H9 (cell line): ENCODE data around the gene CCL19. TPM values are rescaled to one million over a fixed set of nuclear protein-coding genes. Genes with fewer than 3 reads are reported as not detected.

Experiments
- DNase-seq: peaks from one replicate; pipeline ENCODE4 v3.0.0-alpha.2; 2017
- H2AFZ ChIP-seq: one replicate; pipeline ENCODE4 v1.6.1; 2013; ENCODE audit warnings: mild to moderate bottlenecking, low read length, control low read depth, moderate library complexity
- H2AK5ac ChIP-seq: 2 replicates; pipeline ENCODE4 v1.6.1; 2013; ENCODE audit warnings: low read length, control low read depth, mixed read lengths; ENCODE audit not compliant: insufficient read length
- H2BK120ac ChIP-seq: one replicate; pipeline ENCODE4 v1.6.1; 2013; ENCODE audit warnings: low read depth, mild to moderate bottlenecking, low read length, control low read depth, inconsistent platforms; ENCODE audit not compliant: poor library complexity, severe bottlenecking
- H2BK12ac ChIP-seq: 2 replicates; pipeline ENCODE4 v1.6.1; 2013; ENCODE audit warnings: low read length, control low read depth, mixed read lengths, low read depth; ENCODE audit not compliant: insufficient read length
- H2BK15ac ChIP-seq: 2 replicates; pipeline ENCODE4 v1.6.1; 2013; ENCODE audit warnings: low read depth, low read length, control low read depth
- H2BK20ac ChIP-seq: one replicate; pipeline ENCODE4 v1.6.1; 2013; ENCODE audit warnings: low read depth, mild to moderate bottlenecking, low read length, control low read depth, inconsistent platforms; ENCODE audit not compliant: poor library complexity, severe bottlenecking
- H2BK5ac ChIP-seq: 2 replicates; pipeline ENCODE4 v1.6.1; 2013; ENCODE audit warnings: low read length, control low read depth, mixed read lengths; ENCODE audit not compliant: insufficient read length
- H3K14ac ChIP-seq: 2 replicates; pipeline ENCODE4 v1.6.1; 2013; ENCODE audit warnings: low read length, control low read depth; ENCODE audit not compliant: insufficient read depth
- H3K18ac ChIP-seq: 2 replicates; pipeline ENCODE4 v1.6.1; 2013; ENCODE audit warnings: low read depth, mild to moderate bottlenecking, mixed read lengths, low read length, control low read depth; ENCODE audit not compliant: insufficient read length
- H3K23ac ChIP-seq: 2 replicates; pipeline ENCODE4 v1.6.1; 2013; ENCODE audit warnings: low read length, control low read depth, mixed read lengths, low read depth; ENCODE audit not compliant: insufficient read length
- H3K23me2 ChIP-seq: 2 replicates; pipeline ENCODE4 v1.6.1; 2013; ENCODE audit warnings: low read depth, mild to moderate bottlenecking, mixed read lengths, low read length, control low read depth; ENCODE audit not compliant: insufficient read length, poor library complexity, severe bottlenecking
- H3K27ac ChIP-seq: 2 replicates; pipeline ENCODE4 v1.5.1; 2013; ENCODE audit warnings: low read length, control low read depth, mixed read lengths, low read depth; ENCODE audit not compliant: insufficient read length
- H3K27me3 ChIP-seq: 2 replicates; pipeline ENCODE4 v1.6.1; 2013; ENCODE audit warnings: low read length, control low read depth, inconsistent platforms; ENCODE audit not compliant: insufficient read depth
- H3K4ac ChIP-seq: 2 replicates; pipeline ENCODE4 v1.6.1; 2013; ENCODE audit warnings: low read depth, mild to moderate bottlenecking, control low read depth, inconsistent platforms, low read length, moderate library complexity
- H3K4me1 ChIP-seq: 2 replicates; pipeline ENCODE4 v1.6.1; 2013; ENCODE audit warnings: low read length, control low read depth, inconsistent platforms; ENCODE audit not compliant: insufficient read depth
- H3K4me2 ChIP-seq: 2 replicates; pipeline ENCODE4 v1.6.1; 2013; ENCODE audit warnings: low read length, control low read depth, mixed read lengths; ENCODE audit not compliant: insufficient read length, insufficient read depth
- H3K56ac ChIP-seq: 2 replicates; pipeline ENCODE4 v1.6.1; 2013; ENCODE audit warnings: low read depth, mild to moderate bottlenecking, mixed read lengths, low read length, control low read depth; ENCODE audit not compliant: insufficient read length
- H3K79me1 ChIP-seq: 2 replicates; pipeline ENCODE4 v1.6.1; 2013; ENCODE audit warnings: low read depth, mild to moderate bottlenecking, moderate library complexity, low read length, control low read depth, inconsistent platforms; ENCODE audit not compliant: insufficient read depth, poor library complexity, severe bottlenecking
- H3K79me2 ChIP-seq: 2 replicates; pipeline ENCODE4 v1.6.1; 2013; ENCODE audit warnings: low read length, control low read depth, inconsistent platforms; ENCODE audit not compliant: insufficient read depth
- H3K9ac ChIP-seq: 2 replicates; pipeline ENCODE4 v1.6.1; 2013; ENCODE audit warnings: low read length, control low read depth, mixed read lengths; ENCODE audit not compliant: insufficient read length; ENCODE audit errors: extremely low read depth
- H3K9me3 ChIP-seq: one replicate; pipeline ENCODE4 v1.6.1; 2013; ENCODE audit warnings: low read depth, low read length, inconsistent platforms; ENCODE audit not compliant: control insufficient read depth
- H3T11ph ChIP-seq: one replicate; pipeline ENCODE4 v1.6.1; 2013; ENCODE audit warnings: mild to moderate bottlenecking, low read length, control low read depth, inconsistent platforms
- H4K20me1 ChIP-seq: one replicate; pipeline ENCODE4 v1.6.1; 2013; ENCODE audit not compliant: control insufficient read depth, insufficient read length, insufficient read depth
- H4K5ac ChIP-seq: 2 replicates; pipeline ENCODE4 v1.6.1; 2013; ENCODE audit warnings: low read depth, mild to moderate bottlenecking, mixed read lengths, low read length, control low read depth; ENCODE audit not compliant: insufficient read length
- H4K8ac ChIP-seq: replicated peaks from 2 replicates; pipeline ENCODE4 v1.6.1; 2013; ENCODE audit warnings: low read length, control low read depth, mixed read lengths, low read depth; ENCODE audit not compliant: insufficient read length
- H4K91ac ChIP-seq: 2 replicates; pipeline ENCODE4 v1.6.1; 2013; ENCODE audit warnings: low read depth, mild to moderate bottlenecking, moderate library complexity, mixed read lengths, low read length, control low read depth; ENCODE audit not compliant: insufficient read length
- H3K27ac Mint-ChIP-seq, 3 experiments: 2 replicates in 2 of 3; 3 replicates in 1 of 3; pipeline ENCODE4 v1.8.0; 2020 to 2021; ENCODE audit warnings: mixed read lengths in 3 of 3, mild to moderate bottlenecking in 1 of 3, moderate library complexity in 1 of 3
- H3K27me3 Mint-ChIP-seq: 2 replicates; pipeline ENCODE4 v1.8.0; 2021; ENCODE audit warnings: low read depth, mild to moderate bottlenecking, moderate library complexity, mixed read lengths
- H3K36me3 Mint-ChIP-seq, 3 experiments: 2 replicates in 2 of 3; 3 replicates in 1 of 3; pipeline ENCODE4 v1.8.0; 2020 to 2021; ENCODE audit warnings: low read depth in 3 of 3, mixed read lengths in 3 of 3; ENCODE audit not compliant: insufficient read depth in 1 of 3
- H3K4me1 Mint-ChIP-seq, 2 experiments: 2 replicates each; pipeline ENCODE4 v1.8.0; 2020; ENCODE audit warnings: mixed read lengths in 2 of 2
- H3K4me3 Mint-ChIP-seq, 2 experiments: 2 replicates in 1 of 2; 3 replicates in 1 of 2; pipeline ENCODE4 v1.8.0; 2020 to 2021; ENCODE audit warnings: mild to moderate bottlenecking in 2 of 2, mixed read lengths in 2 of 2, moderate library complexity in 1 of 2
- H3K9me3 Mint-ChIP-seq, 2 experiments: 2 replicates in 1 of 2; 3 replicates in 1 of 2; pipeline ENCODE4 v1.8.0; 2020; ENCODE audit warnings: mild to moderate bottlenecking in 2 of 2, mixed read lengths in 2 of 2, moderate library complexity in 1 of 2
- WGBS: extraction: QIAGEN DNeasy Blood & Tissue Kit; methylation state at CpG from one replicate; pipeline ENCODE4 v1.1.7; 2013; ENCODE audit warnings: missing lambda C conversion rate, low lambda C conversion rate, mixed read lengths; ENCODE audit not compliant: insufficient read length; ENCODE audit errors: extremely low coverage; 5-methylcytosine and 5-hydroxymethylcytosine counted together
- total RNA-seq: library from RNA; stranded (reverse); gene quantifications from 2 replicates; pipeline ENCODE4 v1.2.1, GENCODE V29; 2021
- TF ChIP-seq, protein P1 (sequence below): fragments of 200-600 bp; sonication (generic); conservative IDR thresholded peaks from 3 replicates; pipeline ENCODE4 v1.8.0; 2021; ENCODE audit warnings: antibody characterized with exemption, mild to moderate bottlenecking

CCL19 gene
- total RNA-seq, 1 experiment from 2014 or later: not detected

DNA sequence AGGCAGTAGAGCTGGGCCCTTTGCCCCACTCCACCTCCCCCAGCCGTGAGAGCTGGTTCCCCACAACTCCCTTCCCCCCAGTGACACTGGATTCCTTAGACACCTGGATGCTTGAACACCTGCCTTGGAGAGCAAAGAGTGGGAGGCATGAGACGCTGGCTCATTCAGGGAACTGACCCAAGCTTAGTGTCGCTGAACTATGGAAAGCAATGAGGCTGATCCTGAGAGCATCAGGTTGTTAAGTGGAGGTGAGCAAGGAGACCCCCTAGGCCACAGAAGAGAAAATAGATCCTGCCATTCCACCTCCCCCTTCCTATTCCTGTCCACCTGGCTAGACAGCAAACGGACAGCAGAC is 2.0 kb downstream of the CCL19 start:
- no peak overlapping the region for H3K4ac ChIP-seq
- H3K27me3 Mint-ChIP-seq: no peaks in the 10 kb centered on the region; the same call in none of the 2 replicates

More for the DNA sequence above, 2.0 kb downstream of the CCL19 start:
- Mint-ChIP-seq H3K4me1 (peaks cover 13 to 17% of the 10 kb centered on the region in 2 experiments), H3K36me3 (no peaks in the 10 kb centered on the region), H3K27ac (no peak overlapping the region), H3K4me3 (no peak overlapping the region), H3K9me3 (no peaks in the 10 kb centered on the region)
- H3K4me1 ChIP-seq: peaks cover 8% of the 10 kb centered on the region; the same call in 1 of the 2 replicates
- no peaks in the 10 kb centered on the region for H4K20me1 ChIP-seq
- no peak overlapping the region for H4K5ac ChIP-seq
- no peak overlapping the region for H3K23ac ChIP-seq
- no peak overlapping the region for H3K14ac ChIP-seq
- H2BK20ac ChIP-seq: no peak overlapping the region
- no peak overlapping the region for H2BK12ac ChIP-seq
- no peak overlapping the region for H3K18ac ChIP-seq
- H2AK5ac ChIP-seq: no peak overlapping the region
- no CpG with 5 or more reads among the region's 4 CpGs for WGBS
- H3K4me2 ChIP-seq: no peak overlapping the region
- H3K27me3 ChIP-seq: no peaks in the 10 kb centered on the region
- no peak overlapping the region for H2AFZ ChIP-seq
- H3K9ac ChIP-seq: no peak overlapping the region
- H2BK15ac ChIP-seq: no peak overlapping the region
- H3K27ac ChIP-seq: no peak overlapping the region
- no peak overlapping the region for H4K91ac ChIP-seq
- H4K8ac ChIP-seq: no peak overlapping the region
- H3K56ac ChIP-seq: no peak overlapping the region
- H3K9me3 ChIP-seq: no peaks in the 10 kb centered on the region
- H2BK120ac ChIP-seq: no peak overlapping the region
- TF ChIP-seq, protein P1, sequence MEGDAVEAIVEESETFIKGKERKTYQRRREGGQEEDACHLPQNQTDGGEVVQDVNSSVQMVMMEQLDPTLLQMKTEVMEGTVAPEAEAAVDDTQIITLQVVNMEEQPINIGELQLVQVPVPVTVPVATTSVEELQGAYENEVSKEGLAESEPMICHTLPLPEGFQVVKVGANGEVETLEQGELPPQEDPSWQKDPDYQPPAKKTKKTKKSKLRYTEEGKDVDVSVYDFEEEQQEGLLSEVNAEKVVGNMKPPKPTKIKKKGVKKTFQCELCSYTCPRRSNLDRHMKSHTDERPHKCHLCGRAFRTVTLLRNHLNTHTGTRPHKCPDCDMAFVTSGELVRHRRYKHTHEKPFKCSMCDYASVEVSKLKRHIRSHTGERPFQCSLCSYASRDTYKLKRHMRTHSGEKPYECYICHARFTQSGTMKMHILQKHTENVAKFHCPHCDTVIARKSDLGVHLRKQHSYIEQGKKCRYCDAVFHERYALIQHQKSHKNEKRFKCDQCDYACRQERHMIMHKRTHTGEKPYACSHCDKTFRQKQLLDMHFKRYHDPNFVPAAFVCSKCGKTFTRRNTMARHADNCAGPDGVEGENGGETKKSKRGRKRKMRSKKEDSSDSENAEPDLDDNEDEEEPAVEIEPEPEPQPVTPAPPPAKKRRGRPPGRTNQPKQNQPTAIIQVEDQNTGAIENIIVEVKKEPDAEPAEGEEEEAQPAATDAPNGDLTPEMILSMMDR: no peak
- no peaks in the 10 kb centered on the region for H3K79me1 ChIP-seq
- no peak overlapping the region for H2BK5ac ChIP-seq
- no peak for DNase-seq
- no peak overlapping the region for H3T11ph ChIP-seq
- no peaks in the 10 kb centered on the region for H3K79me2 ChIP-seq
- no peaks in the 10 kb centered on the region for H3K23me2 ChIP-seq
